ENCODE data around the gene SMAD2. TPM values are rescaled to one million over a fixed set of nuclear protein-coding genes. Genes with fewer than 3 reads are reported as not detected.

Gene SMAD2
- total RNA-seq, 1 experiment from 2014 or later = 97.0 TPM

- peaks cover 99% of the 10 kb centered on the region for H3K79me2 ChIP-seq (ENCODE audit: low read depth)
- no peak overlapping the region for H2AFZ ChIP-seq
- ChIA-PET POLR2A (ENCODE audit: unreplicated experiment) (no interaction called here), CTCF (interaction anchor here (0.6 kb wide), 1 partner anchor 221 kb away, joined by 7 read pairs; no protein-coding TSS in a partner anchor)
- TF ChIP-seq CTCF (conservative IDR thresholded peaks at IDR 0.05) (no peak), EZH2 (IDR thresholded peaks at IDR 0.05; ENCODE audit: low read depth) (no peak)
- intact Hi-C loops (cut with micrococcal nuclease; ENCODE audit: unreplicated experiment) = no loop called here
- 0 out of 2 replicates have a peak, but pooled peaks cover 5% of the 10 kb centered on the region for H3K4me1 ChIP-seq (replicated peaks; ENCODE audit: insufficient read depth)
- H3F3A ChIP-seq (ENCODE audit: insufficient read depth, low read depth) = peaks cover 3% of the 10 kb centered on the region; the same call in 1 of the 2 replicates
- H3K9me2 ChIP-seq (ENCODE audit: insufficient read depth) = no peaks in the 10 kb centered on the region
- no peak overlapping the region for H3K4me2 ChIP-seq
- BruUV-seq (replicated peaks) = no TSS peak
- H3K27me3 ChIP-seq (ENCODE audit: insufficient read depth, low read depth) = no peaks in the 10 kb centered on the region
- H4K20me1 ChIP-seq (ENCODE audit: insufficient read depth) = peaks cover 33% of the 10 kb centered on the region
- no peak overlapping the region for H3K27ac ChIP-seq
- peaks cover 13% of the 10 kb centered on the region; the same call in 1 of the 2 replicates for H3K36me3 ChIP-seq (ENCODE audit: low read depth)
- no peak for DNase-seq
- H3K4me3 ChIP-seq = no peak overlapping the region
- H3K9me3 ChIP-seq (ENCODE audit: insufficient read depth, low read depth) = no peaks in the 10 kb centered on the region
Measured at GRCh38 chr18:47912343-47912742, 18.1 kb downstream of the SMAD2 start.

GRCh38 chr18:47911877-47912276 lies 18.6 kb downstream of the SMAD2 start:
- peaks cover 29% of the 10 kb centered on the region for H4K20me1 ChIP-seq (ENCODE audit: insufficient read depth)
- TF ChIP-seq CTCF (conservative IDR thresholded peaks at IDR 0.05) (no peak), EZH2 (IDR thresholded peaks at IDR 0.05; ENCODE audit: low read depth) (no peak)
- H3K79me2 ChIP-seq (ENCODE audit: low read depth) = peaks cover 99% of the 10 kb centered on the region
- CTCF ChIA-PET = no interaction called here
- no peak for DNase-seq
- no peaks in the 10 kb centered on the region for H3K9me2 ChIP-seq (ENCODE audit: insufficient read depth)
- no TSS peak for BruUV-seq (replicated peaks)
- H3K4me2 ChIP-seq = no peak overlapping the region
- peaks cover 3% of the 10 kb centered on the region; the same call in 1 of the 2 replicates for H3F3A ChIP-seq (ENCODE audit: insufficient read depth, low read depth)
- peaks cover 18% of the 10 kb centered on the region; the same call in 1 of the 2 replicates for H3K36me3 ChIP-seq (ENCODE audit: low read depth)
- H3K4me3 ChIP-seq = no peak overlapping the region
- POLR2A ChIA-PET (ENCODE audit: unreplicated experiment) = no interaction called here
- no peak overlapping the region for H2AFZ ChIP-seq
- H3K4me1 ChIP-seq (replicated peaks; ENCODE audit: insufficient read depth) = 0 out of 2 replicates have a peak, but pooled peaks cover 5% of the 10 kb centered on the region
- no peak overlapping the region for H3K27ac ChIP-seq
- intact Hi-C loops (cut with micrococcal nuclease; ENCODE audit: unreplicated experiment) = no loop called here
- H3K9me3 ChIP-seq (ENCODE audit: insufficient read depth, low read depth) = no peaks in the 10 kb centered on the region
- no peaks in the 10 kb centered on the region for H3K27me3 ChIP-seq (ENCODE audit: insufficient read depth, low read depth)

GRCh38 chr18:47909484-47909883 lies 21.0 kb downstream of the SMAD2 start:
- H4K20me1 ChIP-seq (ENCODE audit: insufficient read depth) = peaks cover 24% of the 10 kb centered on the region
- H3K4me3 ChIP-seq = no peak overlapping the region
- no peak overlapping the region for H3K27ac ChIP-seq
- CTCF ChIA-PET = no interaction called here
- TF ChIP-seq EZH2 (IDR thresholded peaks at IDR 0.05; ENCODE audit: low read depth) = no peak
- TF ChIP-seq CTCF (conservative IDR thresholded peaks at IDR 0.05) = no peak
- no peaks in the 10 kb centered on the region for H3K27me3 ChIP-seq (ENCODE audit: insufficient read depth, low read depth)
- no TSS peak for BruUV-seq (replicated peaks)
- H3K4me2 ChIP-seq = no peak overlapping the region
- intact Hi-C loops (cut with micrococcal nuclease; ENCODE audit: unreplicated experiment) = no loop called here
- no peak overlapping the region for H2AFZ ChIP-seq
- H3K4me1 ChIP-seq (replicated peaks; ENCODE audit: insufficient read depth) = no peaks in the 10 kb centered on the region
- H3K9me3 ChIP-seq (ENCODE audit: insufficient read depth, low read depth) = no peaks in the 10 kb centered on the region; the same call in 1 of the 2 replicates
- no peak for DNase-seq
- POLR2A ChIA-PET (ENCODE audit: unreplicated experiment) = no interaction called here
- H3K79me2 ChIP-seq (ENCODE audit: low read depth) = peaks cover 99% of the 10 kb centered on the region
- H3K9me2 ChIP-seq (ENCODE audit: insufficient read depth) = no peaks in the 10 kb centered on the region
- H3K36me3 ChIP-seq (ENCODE audit: low read depth) = peaks cover 33% of the 10 kb centered on the region
- no peaks in the 10 kb centered on the region for H3F3A ChIP-seq (ENCODE audit: insufficient read depth, low read depth)
